ENCODE data around the gene FBXO46. TPM values are rescaled to one million over a fixed set of nuclear protein-coding genes. Genes with fewer than 3 reads are reported as not detected.
A peak's percentile ranks its signal among the peaks of the same experiment; 100 is the strongest.

The FBXO46 gene
- total and polyA plus RNA-seq, 2 of the 13 experiments (the other 11 are each of a cell fraction or from before 2014, with no cell fraction given) = 6.2 to 6.4 TPM

DNA sequence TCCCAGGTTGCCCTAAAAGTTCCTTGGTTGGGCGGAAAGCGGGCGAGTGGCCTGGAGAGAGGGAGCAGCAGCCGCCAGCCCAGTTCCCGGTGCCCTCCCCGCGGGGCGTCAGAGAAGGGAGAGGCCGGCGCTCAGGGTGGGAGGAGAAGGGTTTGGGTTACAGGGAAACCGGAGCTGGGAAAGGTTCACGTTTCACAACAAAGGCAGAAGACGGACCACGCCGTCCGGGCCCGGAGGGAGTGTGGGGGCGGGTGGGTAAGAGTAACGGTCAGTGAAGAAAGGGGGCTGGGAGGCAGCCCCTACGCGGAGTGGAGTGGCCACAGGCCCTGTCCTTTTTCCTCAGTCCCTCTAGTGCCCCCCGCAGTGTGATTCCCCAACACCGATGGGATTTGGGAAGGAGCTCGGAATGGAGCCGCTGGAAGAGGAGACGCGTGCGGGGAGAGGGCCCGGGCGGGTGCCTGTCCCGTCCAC lies 36.7 kb upstream of the FBXO46 start:
- BruUV-seq (replicated peaks) = no TSS peak
- H3K36me3 ChIP-seq (replicated peaks in 1 of 2; ENCODE audit: control insufficient read depth in 1 of 2, insufficient read depth in 2 of 2, low read length in 2 of 2) = no peaks in the 10 kb centered on the region
- H3K27me3 ChIP-seq (ENCODE audit: control insufficient read depth in 1 of 2, insufficient read depth in 2 of 2, low read length in 2 of 2) = peaks cover 5 to 7% of the 10 kb centered on the region in 2 experiments; a peak in 2 of 5 replicates
- no peaks in the 10 kb centered on the region for H3K9me3 ChIP-seq (ENCODE audit: low read length)
- intact Hi-C loops (cut with micrococcal nuclease; ENCODE audit: unreplicated experiment) (loop anchor here (5.0 kb wide), 1 partner anchor 35 kb away; the partner anchor contains the start of genes FBXO46 and MEIOSIN), in situ Hi-C loops (cut with HindIII; ENCODE audit: extremely low pct_ligation_motif_present, low pct_unique_long_range_greater_than_20kb) (no loop called here)
- DNase-seq (ENCODE audit: low spot score) (peak; percentile 78), ATAC-seq (peak; percentile 20), FAIRE-seq (peak; percentile 66)
- H3K4me2 ChIP-seq (ENCODE audit: low read depth, low read length) = peak overlapping the region; percentile 93
- H3K9ac ChIP-seq (ENCODE audit: insufficient read depth, low read depth, low read length) = peak overlapping the region; percentile 91
- H3K4me3 ChIP-seq (replicated peaks in 1 of 3; ENCODE audit: insufficient read depth in 1 of 3, low read depth in 2 of 3, low read length in 3 of 3) = peak overlapping the region; percentile 75 to 87 (median 76)
- peaks cover 3% of the 10 kb centered on the region for H3K79me2 ChIP-seq (ENCODE audit: insufficient read depth, low read length)
- peaks cover 16% of the 10 kb centered on the region for H3K4me1 ChIP-seq (ENCODE audit: insufficient read depth, low read length)
- WGBS (ENCODE audit: low lambda C conversion rate) = 0% methylated on average over 13 of the region's 31 CpGs
- ChIA-PET CTCF (ENCODE audit: low intra/inter-chr PET ratio, low total read pairs) (no interaction called here), POLR2A (interaction anchor here (0.5 to 4.7 kb wide), 17 partner anchors 8 to 115 kb away, joined by 3 to 94 read pairs (median 5); partner anchors contain the start of genes DMWD, FBXO46, FOXA3 and QPCTL)
- H4K20me1 ChIP-seq (ENCODE audit: insufficient read depth, low read length) = no peaks in the 10 kb centered on the region
- no peak overlapping the region for H2AFZ ChIP-seq (ENCODE audit: low read length)
- peak overlapping the region; percentile 91 for H3K27ac ChIP-seq (ENCODE audit: extremely low read length, insufficient read depth, low read length)
- TF ChIP-seq PPARG (CRISPR knock-in tag; conservative IDR thresholded peaks at IDR 0.05) = no peak
- TF ChIP-seq ZNF672 (CRISPR knock-in tag; IDR thresholded peaks at IDR 0.05) = no peak
- TF ChIP-seq ZNF124 (CRISPR knock-in tag; IDR thresholded peaks at IDR 0.05) = no peak
- TF ChIP-seq, protein P1, sequence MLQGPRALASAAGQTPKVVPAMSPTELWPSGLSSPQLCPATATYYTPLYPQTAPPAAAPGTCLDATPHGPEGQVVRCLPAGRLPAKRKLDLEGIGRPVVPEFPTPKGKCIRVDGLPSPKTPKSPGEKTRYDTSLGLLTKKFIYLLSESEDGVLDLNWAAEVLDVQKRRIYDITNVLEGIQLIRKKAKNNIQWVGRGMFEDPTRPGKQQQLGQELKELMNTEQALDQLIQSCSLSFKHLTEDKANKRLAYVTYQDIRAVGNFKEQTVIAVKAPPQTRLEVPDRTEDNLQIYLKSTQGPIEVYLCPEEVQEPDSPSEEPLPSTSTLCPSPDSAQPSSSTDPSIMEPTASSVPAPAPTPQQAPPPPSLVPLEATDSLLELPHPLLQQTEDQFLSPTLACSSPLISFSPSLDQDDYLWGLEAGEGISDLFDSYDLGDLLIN (CRISPR knock-in tag; IDR thresholded peaks at IDR 0.05; ENCODE audit: borderline replicate concordance) = no peak
- TF ChIP-seq, protein P2, sequence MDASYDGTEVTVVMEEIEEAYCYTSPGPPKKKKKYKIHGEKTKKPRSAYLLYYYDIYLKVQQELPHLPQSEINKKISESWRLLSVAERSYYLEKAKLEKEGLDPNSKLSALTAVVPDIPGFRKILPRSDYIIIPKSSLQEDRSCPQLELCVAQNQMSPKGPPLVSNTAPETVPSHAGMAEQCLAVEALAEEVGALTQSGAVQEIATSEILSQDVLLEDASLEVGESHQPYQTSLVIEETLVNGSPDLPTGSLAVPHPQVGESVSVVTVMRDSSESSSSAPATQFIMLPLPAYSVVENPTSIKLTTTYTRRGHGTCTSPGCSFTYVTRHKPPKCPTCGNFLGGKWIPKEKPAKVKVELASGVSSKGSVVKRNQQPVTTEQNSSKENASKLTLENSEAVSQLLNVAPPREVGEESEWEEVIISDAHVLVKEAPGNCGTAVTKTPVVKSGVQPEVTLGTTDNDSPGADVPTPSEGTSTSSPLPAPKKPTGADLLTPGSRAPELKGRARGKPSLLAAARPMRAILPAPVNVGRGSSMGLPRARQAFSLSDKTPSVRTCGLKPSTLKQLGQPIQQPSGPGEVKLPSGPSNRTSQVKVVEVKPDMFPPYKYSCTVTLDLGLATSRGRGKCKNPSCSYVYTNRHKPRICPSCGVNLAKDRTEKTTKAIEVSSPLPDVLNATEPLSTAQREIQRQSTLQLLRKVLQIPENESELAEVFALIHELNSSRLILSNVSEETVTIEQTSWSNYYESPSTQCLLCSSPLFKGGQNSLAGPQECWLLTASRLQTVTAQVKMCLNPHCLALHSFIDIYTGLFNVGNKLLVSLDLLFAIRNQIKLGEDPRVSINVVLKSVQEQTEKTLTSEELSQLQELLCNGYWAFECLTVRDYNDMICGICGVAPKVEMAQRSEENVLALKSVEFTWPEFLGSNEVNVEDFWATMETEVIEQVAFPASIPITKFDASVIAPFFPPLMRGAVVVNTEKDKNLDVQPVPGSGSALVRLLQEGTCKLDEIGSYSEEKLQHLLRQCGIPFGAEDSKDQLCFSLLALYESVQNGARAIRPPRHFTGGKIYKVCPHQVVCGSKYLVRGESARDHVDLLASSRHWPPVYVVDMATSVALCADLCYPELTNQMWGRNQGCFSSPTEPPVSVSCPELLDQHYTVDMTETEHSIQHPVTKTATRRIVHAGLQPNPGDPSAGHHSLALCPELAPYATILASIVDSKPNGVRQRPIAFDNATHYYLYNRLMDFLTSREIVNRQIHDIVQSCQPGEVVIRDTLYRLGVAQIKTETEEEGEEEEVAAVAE (CRISPR knock-in tag; IDR thresholded peaks at IDR 0.05; ENCODE audit: borderline replicate concordance) = 0 out of 2 replicates have a peak, but pooled peaks have one; percentile 7
- TF ChIP-seq ZMAT3 (CRISPR knock-in tag; conservative IDR thresholded peaks at IDR 0.05) = no peak
- TF ChIP-seq ZNF839 (CRISPR knock-in tag; IDR thresholded peaks at IDR 0.05; ENCODE audit: borderline replicate concordance) = no peak
- no peak; the same call in 1 of the 2 replicates for TF ChIP-seq EED (CRISPR knock-in tag; IDR thresholded peaks at IDR 0.05)
- TF ChIP-seq GTF2F1 (IDR thresholded peaks at IDR 0.05; ENCODE audit: low read length) = no peak
- TF ChIP-seq, protein P3, sequence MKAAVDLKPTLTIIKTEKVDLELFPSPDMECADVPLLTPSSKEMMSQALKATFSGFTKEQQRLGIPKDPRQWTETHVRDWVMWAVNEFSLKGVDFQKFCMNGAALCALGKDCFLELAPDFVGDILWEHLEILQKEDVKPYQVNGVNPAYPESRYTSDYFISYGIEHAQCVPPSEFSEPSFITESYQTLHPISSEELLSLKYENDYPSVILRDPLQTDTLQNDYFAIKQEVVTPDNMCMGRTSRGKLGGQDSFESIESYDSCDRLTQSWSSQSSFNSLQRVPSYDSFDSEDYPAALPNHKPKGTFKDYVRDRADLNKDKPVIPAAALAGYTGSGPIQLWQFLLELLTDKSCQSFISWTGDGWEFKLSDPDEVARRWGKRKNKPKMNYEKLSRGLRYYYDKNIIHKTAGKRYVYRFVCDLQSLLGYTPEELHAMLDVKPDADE (CRISPR knock-in tag; IDR thresholded peaks at IDR 0.05) = no peak
- no peak for TF ChIP-seq YY1 (IDR thresholded peaks at IDR 0.05; ENCODE audit: insufficient read depth, insufficient replicate concordance, low read depth, low read length)
- TF ChIP-seq TCF7L2 (IDR thresholded peaks at IDR 0.05; ENCODE audit: low read depth, low read length) = no peak
- TF ChIP-seq ZNF563 (CRISPR knock-in tag; IDR thresholded peaks at IDR 0.05) = no peak
- TF ChIP-seq ATF7-NPFF (CRISPR knock-in tag; IDR thresholded peaks at IDR 0.05; ENCODE audit: low read depth) = no peak
- no peak for TF ChIP-seq NFYB (CRISPR knock-in tag; IDR thresholded peaks at IDR 0.05)
